Esophagus muscularis mucosa (tissue), 4 donors: ENCODE results near the gene DHRS3. TPM values are rescaled to one million over a fixed set of nuclear protein-coding genes. Genes with fewer than 3 reads are reported as not detected.
A peak's percentile ranks its signal among the peaks of the same experiment; 100 is the strongest.

Experiments used
- DNase-seq: peaks from one replicate; pipeline ENCODE4 v3.0.0-alpha.2; 2017; ENCODE audit errors: extremely low spot score
- H3K27ac ChIP-seq, 4 donors: fragments of 200-600 bp; sonication (generic); replicated peaks in 1 of 4; 1 replicate in 3 of 4; 2 replicates in 1 of 4; pipeline ENCODE4 v1.5.1; 2016 to 2019; ENCODE audit warnings: mild to moderate bottlenecking in 1 of 4
- H3K27me3 ChIP-seq, 4 donors: fragments of 200-600 bp; sonication (generic); one replicate each; pipeline versions ENCODE4 v1.5.1 to v1.6.0; 2016 to 2019
- H3K36me3 ChIP-seq, 4 donors: fragments of 200-600 bp; sonication (generic); one replicate each; pipeline ENCODE4 v1.5.1; 2016 to 2019
- H3K4me1 ChIP-seq, 4 donors: fragments of 200-600 bp; sonication (generic); one replicate each; pipeline ENCODE4 v1.5.1; 2016 to 2019
- H3K4me3 ChIP-seq, 4 donors: fragments of 200-600 bp; sonication (generic); 1 replicate in 2 of 4; 2 replicates in 2 of 4; pipeline ENCODE4 v1.5.1; 2016 to 2019; ENCODE audit warnings: mild to moderate bottlenecking in 4 of 4, moderate library complexity in 1 of 4
- H3K9me3 ChIP-seq, 4 donors: fragments of 200-600 bp; sonication (generic); 1 replicate in 3 of 4; 2 replicates in 1 of 4; pipeline ENCODE4 v1.5.1; 2016 to 2019
- EP300 ChIP-seq: sonication (generic); formaldehyde crosslinking; IDR thresholded peaks from one replicate; pipeline ENCODE4 v1.6.1; 2017; ENCODE audit warnings: antibody characterized with exemption
- POLR2A ChIP-seq: fragments of 450-650 bp; IDR thresholded peaks from one replicate; pipeline ENCODE4 v1.6.1; 2017; ENCODE audit warnings: antibody characterized with exemption, moderate library complexity, mild to moderate bottlenecking, low read depth
- POLR2AphosphoS5 ChIP-seq, 2 donors: sonication (generic); formaldehyde crosslinking; IDR thresholded peaks; one replicate each; pipeline ENCODE4 v1.6.1; 2017; ENCODE audit warnings: antibody characterized with exemption in 2 of 2
- WGBS: methylation state at CpG from one replicate; pipeline ENCODE4 v1.1.5; 2018; 5-methylcytosine and 5-hydroxymethylcytosine counted together
- intact Hi-C: fragments of 100-400 bp; cut with DNase I; formaldehyde crosslinking; loops from one replicate; pipeline ENCODE4 v1.15.1; 2023
- total RNA-seq, 4 donors: library from RNA; depleted of rRNA; stranded (reverse); fragments of >200 nt; gene quantifications; one replicate each; pipeline versions ENCODE4 v1.1.0 to v1.2.1, GENCODE V29; 2016
- TF ChIP-seq, protein P1 (sequence below), 3 experiments: fragments of 200-600 bp in 2 of 3; fragments of 450-650 bp in 1 of 3; sonication (generic) in 2 of 3; IDR thresholded peaks; one replicate each; pipeline ENCODE4 v1.5.1; 2017 to 2019; ENCODE audit warnings: antibody characterized with exemption in 3 of 3, mild to moderate bottlenecking in 2 of 3, moderate library complexity in 1 of 3

DHRS3 gene
- total RNA-seq, 4 donors from 2014 or later: 130 to 237 (median 200) TPM

DNA sequence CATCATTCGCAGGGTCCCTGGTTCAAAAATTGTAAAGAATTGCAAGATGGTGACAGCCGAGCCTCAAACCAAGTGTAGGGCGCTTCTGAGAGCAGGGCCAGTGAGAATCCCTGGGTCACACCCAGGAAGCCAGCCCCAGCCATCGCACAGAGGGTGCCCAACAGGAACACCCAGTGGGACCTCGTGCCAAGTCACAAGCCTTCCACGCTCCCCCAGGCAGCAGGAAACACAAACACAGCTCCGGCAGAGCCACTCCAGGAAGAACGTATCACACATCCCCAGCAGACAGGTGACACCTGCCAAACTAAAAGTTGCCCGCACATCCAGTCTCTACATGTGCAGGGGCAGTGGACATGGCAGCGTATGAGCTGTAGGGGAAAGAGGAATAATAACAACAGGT is 20.2 kb downstream of the DHRS3 start:
- 56% methylated on average over 10 of the region's 10 CpGs for WGBS
- no peak for TF ChIP-seq POLR2A
- TF ChIP-seq POLR2AphosphoS5 (IDR thresholded peaks at IDR 0.05): peak; percentile 38 to 55
- DNase-seq: no peak
- Histone ChIP-seq H3K4me1 (peaks cover 98 to 100% (median 100%) of the 10 kb centered on the region in 4 donors), H3K36me3 (peaks cover 0 to 2% (median 0%) of the 10 kb centered on the region in 4 donors), H3K4me3 (no peak overlapping the region), H3K9me3 (no peaks in the 10 kb centered on the region), H3K27me3 (no peaks in the 10 kb centered on the region), H3K27ac (peak overlapping the region; percentile 92 to 95 (median 94))
- intact Hi-C loops: loop anchor here (5.0 kb wide), 1 partner anchor 140 kb away; no protein-coding TSS in a partner anchor

GRCh38 chr1:12596007-12596821 is 21.8 kb downstream of the DHRS3 start:
- H3K36me3 ChIP-seq: peaks cover 0 to 4% (median 0%) of the 10 kb centered on the region in 4 donors
- peak overlapping the region; percentile 92 to 95 (median 94) for H3K27ac ChIP-seq
- no peaks in the 10 kb centered on the region for H3K9me3 ChIP-seq
- intact Hi-C loops: loop anchor here (5.0 kb wide), 1 partner anchor 139 kb away; no protein-coding TSS in a partner anchor
- H3K4me1 ChIP-seq: peaks cover 98 to 100% (median 100%) of the 10 kb centered on the region in 4 donors
- WGBS: no CpG with 5 or more reads among the region's 39 CpGs
- TF ChIP-seq POLR2A (peak; percentile 7), EP300 (peak; percentile 85), POLR2AphosphoS5 (IDR thresholded peaks at IDR 0.05) (peak; percentile 79 to 92)
- TF ChIP-seq, protein P1, sequence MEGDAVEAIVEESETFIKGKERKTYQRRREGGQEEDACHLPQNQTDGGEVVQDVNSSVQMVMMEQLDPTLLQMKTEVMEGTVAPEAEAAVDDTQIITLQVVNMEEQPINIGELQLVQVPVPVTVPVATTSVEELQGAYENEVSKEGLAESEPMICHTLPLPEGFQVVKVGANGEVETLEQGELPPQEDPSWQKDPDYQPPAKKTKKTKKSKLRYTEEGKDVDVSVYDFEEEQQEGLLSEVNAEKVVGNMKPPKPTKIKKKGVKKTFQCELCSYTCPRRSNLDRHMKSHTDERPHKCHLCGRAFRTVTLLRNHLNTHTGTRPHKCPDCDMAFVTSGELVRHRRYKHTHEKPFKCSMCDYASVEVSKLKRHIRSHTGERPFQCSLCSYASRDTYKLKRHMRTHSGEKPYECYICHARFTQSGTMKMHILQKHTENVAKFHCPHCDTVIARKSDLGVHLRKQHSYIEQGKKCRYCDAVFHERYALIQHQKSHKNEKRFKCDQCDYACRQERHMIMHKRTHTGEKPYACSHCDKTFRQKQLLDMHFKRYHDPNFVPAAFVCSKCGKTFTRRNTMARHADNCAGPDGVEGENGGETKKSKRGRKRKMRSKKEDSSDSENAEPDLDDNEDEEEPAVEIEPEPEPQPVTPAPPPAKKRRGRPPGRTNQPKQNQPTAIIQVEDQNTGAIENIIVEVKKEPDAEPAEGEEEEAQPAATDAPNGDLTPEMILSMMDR (IDR thresholded peaks at IDR 0.05): no peak
- H3K27me3 ChIP-seq: no peaks in the 10 kb centered on the region
- DNase-seq: peak; percentile 97
- peak overlapping the region; percentile 47 to 57 (median 50) for H3K4me3 ChIP-seq

GRCh38 chr1:12595757-12596006 is 22.3 kb downstream of the DHRS3 start:
- Histone ChIP-seq H3K27ac (peak overlapping the region; percentile 92 to 95 (median 94)), H3K4me1 (peaks cover 98 to 100% (median 100%) of the 10 kb centered on the region in 4 donors), H3K9me3 (no peaks in the 10 kb centered on the region), H3K4me3 (peak overlapping the region; percentile 47 to 57 (median 50)), H3K36me3 (peaks cover 0 to 4% (median 0%) of the 10 kb centered on the region in 4 donors), H3K27me3 (no peaks in the 10 kb centered on the region)
- no peak for DNase-seq
- intact Hi-C loops: loop anchor here (5.0 kb wide), 1 partner anchor 138 kb away; no protein-coding TSS in a partner anchor
- 4% methylated on average over 18 of the region's 18 CpGs for WGBS
- TF ChIP-seq EP300 (no peak), POLR2A (no peak), POLR2AphosphoS5 (IDR thresholded peaks at IDR 0.05) (no peak)
- TF ChIP-seq, protein P1 (IDR thresholded peaks at IDR 0.05): no peak

DNA sequence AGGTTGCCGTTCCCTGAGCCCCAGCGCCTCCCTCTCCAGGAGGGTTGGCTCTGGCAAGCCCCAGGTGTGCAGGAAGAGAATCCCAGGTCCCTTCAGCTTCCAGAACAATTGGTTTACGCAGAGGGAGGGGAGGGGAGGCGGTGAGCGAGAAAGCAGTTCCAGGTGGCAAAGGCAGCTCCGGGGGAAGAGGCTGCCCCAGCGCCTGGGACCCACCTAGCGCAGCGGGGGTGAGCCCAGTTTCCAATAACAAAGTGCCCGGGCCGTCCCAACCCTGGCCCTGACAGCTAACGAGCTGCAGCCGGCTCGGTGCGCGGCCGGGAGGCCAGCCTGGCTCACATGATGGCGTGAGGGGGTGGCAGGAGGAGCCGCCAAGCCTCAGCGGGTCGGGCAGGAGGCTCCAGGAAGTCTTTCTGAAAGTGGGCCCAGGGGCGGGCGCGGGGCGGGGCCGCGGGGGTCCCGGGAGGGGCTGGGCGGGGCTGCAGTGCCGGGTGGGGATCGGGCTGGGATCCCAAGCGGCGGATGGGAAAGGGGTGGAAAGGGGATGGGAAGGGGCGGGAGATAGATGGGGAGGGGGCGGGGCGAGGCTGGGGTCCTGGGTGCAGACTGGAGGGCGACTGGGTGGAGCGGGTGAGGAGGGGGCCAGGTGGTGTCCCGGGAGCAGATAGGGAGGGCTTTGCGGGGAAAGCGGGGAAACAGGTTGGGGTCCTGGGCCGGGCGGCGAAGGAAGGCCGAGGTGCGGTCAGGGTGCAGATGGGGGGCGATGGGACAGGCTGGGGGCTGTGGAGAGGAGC is 22.8 kb downstream of the DHRS3 start:
- TF ChIP-seq POLR2A: no peak
- TF ChIP-seq, protein P1 (IDR thresholded peaks at IDR 0.05): no peak
- TF ChIP-seq POLR2AphosphoS5 (IDR thresholded peaks at IDR 0.05): peak; percentile 63 to 72
- no peak for TF ChIP-seq EP300
- WGBS: 10% methylated on average over 37 of the region's 47 CpGs
- peaks cover 0 to 4% (median 0%) of the 10 kb centered on the region in 4 donors for H3K36me3 ChIP-seq
- H3K9me3 ChIP-seq: no peaks in the 10 kb centered on the region
- peak overlapping the region; percentile 92 to 95 (median 94) for H3K27ac ChIP-seq
- intact Hi-C loops: loop anchor here (5.0 kb wide), 3 partner anchors 38 to 138 kb away; no protein-coding TSS in a partner anchor
- H3K4me3 ChIP-seq: peak overlapping the region; percentile 47 to 57 (median 50)
- peak; percentile 94 for DNase-seq
- peaks cover 98 to 100% (median 100%) of the 10 kb centered on the region in 4 donors for H3K4me1 ChIP-seq
- H3K27me3 ChIP-seq: no peaks in the 10 kb centered on the region

DNA sequence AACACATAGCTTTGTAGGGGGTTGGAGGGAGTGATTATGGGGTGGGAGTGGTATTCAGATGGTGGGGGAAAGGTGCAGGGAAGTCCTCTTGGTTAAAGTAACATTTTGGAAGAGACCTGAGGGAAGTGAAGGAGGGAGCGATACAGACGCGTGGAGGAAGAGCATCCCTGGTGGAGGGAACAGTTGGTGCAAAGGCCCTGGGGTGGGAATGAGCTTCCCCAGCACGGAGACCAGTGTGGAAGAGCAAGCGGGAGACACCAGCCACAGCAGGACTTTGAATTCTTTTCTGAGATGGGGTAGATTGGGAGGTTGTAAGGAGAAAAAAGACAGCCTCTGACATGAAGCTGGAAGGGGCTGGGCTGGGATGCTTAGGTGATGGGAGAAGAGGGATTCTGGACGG is 23.5 kb downstream of the DHRS3 start:
- no peaks in the 10 kb centered on the region for H3K9me3 ChIP-seq
- DNase-seq: no peak
- H3K27ac ChIP-seq: peak overlapping the region; percentile 92 to 95 (median 94)
- H3K36me3 ChIP-seq: peaks cover 0 to 4% (median 0%) of the 10 kb centered on the region in 4 donors
- TF ChIP-seq POLR2A: no peak
- TF ChIP-seq, protein P1 (IDR thresholded peaks at IDR 0.05): peak in 1 of 3 experiments; percentile 5
- intact Hi-C loops: loop anchor here (5.0 kb wide), 2 partner anchors 37 to 52 kb away; no protein-coding TSS in a partner anchor
- peak overlapping the region in 3 of 4 donors; percentile 47 to 57 (median 47) for H3K4me3 ChIP-seq
- H3K27me3 ChIP-seq: no peaks in the 10 kb centered on the region
- WGBS: 82% methylated on average over 6 of the region's 6 CpGs
- peaks cover 98 to 100% (median 98%) of the 10 kb centered on the region in 4 donors for H3K4me1 ChIP-seq
